Activated CD4-positive, alpha-beta memory T cell treated with anti-CD3 and anti-CD28 coated beads, Interleukin-2, amount 10 ng/mL, durations not matched to agents 7 days and 5 days (primary cell): ENCODE results near the gene ANTXR2. TPM values are rescaled to one million over a fixed set of nuclear protein-coding genes. Genes with fewer than 3 reads are reported as not detected.

ENCODE experiments used
- CTCF ChIA-PET: fragments of 350-600 bp; sonication (Branson Sonifier 250); formaldehyde crosslinking; loops from one replicate; lab custom pipeline; 2021; ENCODE audit warnings: antibody characterized with exemption, inconsistent platforms; lab: Charles Lee
- POLR2A ChIA-PET: fragments of 350-600 bp; sonication (Branson Sonifier 250); formaldehyde crosslinking; loops from one replicate; lab custom pipeline; 2021; ENCODE audit warnings: antibody characterized with exemption; lab: Charles Lee
- DNase-seq: peaks from one replicate; pipeline ENCODE4 v3.0.0-alpha.2; 2020
- H3K27ac Mint-ChIP-seq: one replicate; pipeline ENCODE4 v1.8.0; 2021; ENCODE audit warnings: mild to moderate bottlenecking, mixed read lengths
- H3K27me3 Mint-ChIP-seq: one replicate; pipeline ENCODE4 v1.8.0; 2021; ENCODE audit warnings: mixed read lengths
- H3K36me3 Mint-ChIP-seq: one replicate; pipeline ENCODE4 v1.8.0; 2021; ENCODE audit warnings: low read depth, mixed read lengths
- H3K4me1 Mint-ChIP-seq: one replicate; pipeline ENCODE4 v1.8.0; 2021; ENCODE audit warnings: mixed read lengths
- H3K4me3 Mint-ChIP-seq: one replicate; pipeline ENCODE4 v1.8.0; 2021; ENCODE audit warnings: mild to moderate bottlenecking, mixed read lengths
- H3K9me3 Mint-ChIP-seq: one replicate; pipeline ENCODE4 v1.8.0; 2021; ENCODE audit warnings: mixed read lengths
- total RNA-seq, 2 experiments: library from RNA; stranded (reverse); gene quantifications; one replicate each; pipeline ENCODE4 v1.2.3, GENCODE V29; 2021

The ANTXR2 gene
- total RNA-seq, 2 experiments from 2014 or later, result 113 to 114 TPM

- CTCF ChIA-PET, result no interaction called here
- Mint-ChIP-seq H3K9me3 (peaks cover 2% of the 10 kb centered on the region), H3K4me1 (peaks cover 15% of the 10 kb centered on the region)
Observed at GRCh38 chr4:80027611-80028010, 45.4 kb downstream of the ANTXR2 start.

GRCh38 chr4:80026100-80026499 lies 46.9 kb downstream of the ANTXR2 start:
- H3K27ac Mint-ChIP-seq, result no peak overlapping the region
- no peak for DNase-seq
- peaks cover 2% of the 10 kb centered on the region for H3K9me3 Mint-ChIP-seq
- H3K36me3 Mint-ChIP-seq, result peaks cover 43% of the 10 kb centered on the region
- no peaks in the 10 kb centered on the region for H3K27me3 Mint-ChIP-seq
- peaks cover 24% of the 10 kb centered on the region for H3K4me1 Mint-ChIP-seq
- ChIA-PET POLR2A (no interaction called here), CTCF (no interaction called here)
- H3K4me3 Mint-ChIP-seq, result no peak overlapping the region

More at GRCh38 chr4:80027611-80028010, 45.4 kb downstream of the ANTXR2 start:
- POLR2A ChIA-PET, result no interaction called here
- no peak overlapping the region for H3K4me3 Mint-ChIP-seq
- H3K27ac Mint-ChIP-seq, result no peak overlapping the region
- DNase-seq, result no peak
- H3K27me3 Mint-ChIP-seq, result no peaks in the 10 kb centered on the region
- peaks cover 38% of the 10 kb centered on the region for H3K36me3 Mint-ChIP-seq

- no peak overlapping the region for H3K4me3 Mint-ChIP-seq
- no peak for DNase-seq
- peaks cover 54% of the 10 kb centered on the region for H3K36me3 Mint-ChIP-seq
- H3K27me3 Mint-ChIP-seq, result no peaks in the 10 kb centered on the region
- no peak overlapping the region for H3K27ac Mint-ChIP-seq
- CTCF ChIA-PET, result interaction anchor here (1.1 kb wide), 1 partner anchor 12 kb away, joined by 3 read pairs; no protein-coding TSS in a partner anchor
- H3K4me1 Mint-ChIP-seq, result peaks cover 20% of the 10 kb centered on the region
- POLR2A ChIA-PET, result no interaction called here
- H3K9me3 Mint-ChIP-seq, result peaks cover 2% of the 10 kb centered on the region
Observed at GRCh38 chr4:80024335-80024734, 48.7 kb downstream of the ANTXR2 start.

GRCh38 chr4:80022282-80022681 lies 50.7 kb downstream of the ANTXR2 start:
- CTCF ChIA-PET, result interaction anchor here (1.4 kb wide), 1 partner anchor 105 kb away, joined by 4 read pairs; no protein-coding TSS in a partner anchor
- H3K4me3 Mint-ChIP-seq, result no peak overlapping the region
- peaks cover 22% of the 10 kb centered on the region for H3K4me1 Mint-ChIP-seq
- H3K27me3 Mint-ChIP-seq, result no peaks in the 10 kb centered on the region
- POLR2A ChIA-PET, result no interaction called here
- no peak overlapping the region for H3K27ac Mint-ChIP-seq
- peaks cover 2% of the 10 kb centered on the region for H3K9me3 Mint-ChIP-seq
- DNase-seq, result no peak
- peaks cover 61% of the 10 kb centered on the region for H3K36me3 Mint-ChIP-seq

GRCh38 chr4:80017125-80017854 lies 55.7 kb downstream of the ANTXR2 start:
- Mint-ChIP-seq H3K27ac (no peak overlapping the region), H3K9me3 (no peaks in the 10 kb centered on the region), H3K4me3 (no peak overlapping the region), H3K27me3 (no peaks in the 10 kb centered on the region), H3K36me3 (peaks cover 27% of the 10 kb centered on the region), H3K4me1 (peaks cover 26% of the 10 kb centered on the region)
- POLR2A ChIA-PET, result interaction anchor here (0.6 to 3.6 kb wide), 14 partner anchors 9 to 185 kb away, joined by 3 to 29 read pairs (median 10); partner anchors contain the start of gene ANTXR2
- CTCF ChIA-PET, result interaction anchor here (0.8 to 1.8 kb wide), 6 partner anchors 8 to 185 kb away, joined by 3 to 7 read pairs (median 4); no protein-coding TSS in a partner anchor
- no peak for DNase-seq

GRCh38 chr4:80016506-80016905 lies 56.5 kb downstream of the ANTXR2 start:
- Mint-ChIP-seq H3K4me1 (peaks cover 28% of the 10 kb centered on the region), H3K36me3 (peaks cover 28% of the 10 kb centered on the region), H3K4me3 (no peak overlapping the region), H3K27me3 (no peaks in the 10 kb centered on the region), H3K27ac (no peak overlapping the region), H3K9me3 (peaks cover 2% of the 10 kb centered on the region)
- DNase-seq, result no peak
- CTCF ChIA-PET, result interaction anchor here (1.3 to 1.8 kb wide), 2 partner anchors 9 to 109 kb away, joined by 4 to 7 read pairs; no protein-coding TSS in a partner anchor
- POLR2A ChIA-PET, result interaction anchor here (1.0 to 3.6 kb wide), 12 partner anchors 8 to 186 kb away, joined by 3 to 29 read pairs (median 13); partner anchors contain the start of gene ANTXR2

GRCh38 chr4:80015407-80016189 lies 57.4 kb downstream of the ANTXR2 start:
- CTCF ChIA-PET, result interaction anchor here (0.9 kb wide), 1 partner anchor 58 kb away, joined by 3 read pairs; the partner anchor contains the start of gene ANTXR2
- H3K27ac Mint-ChIP-seq, result no peak overlapping the region
- H3K36me3 Mint-ChIP-seq, result peaks cover 27% of the 10 kb centered on the region
- H3K9me3 Mint-ChIP-seq, result peaks cover 2% of the 10 kb centered on the region
- H3K4me3 Mint-ChIP-seq, result no peak overlapping the region
- DNase-seq, result no peak
- no peaks in the 10 kb centered on the region for H3K27me3 Mint-ChIP-seq
- H3K4me1 Mint-ChIP-seq, result peaks cover 32% of the 10 kb centered on the region
- POLR2A ChIA-PET, result interaction anchor here (2.6 to 3.6 kb wide), 5 partner anchors 7 to 187 kb away, joined by 14 to 29 read pairs (median 17); no protein-coding TSS in a partner anchor

- peaks cover 7% of the 10 kb centered on the region for H3K9me3 Mint-ChIP-seq
- no peak overlapping the region for H3K4me3 Mint-ChIP-seq
- H3K27ac Mint-ChIP-seq, result no peak overlapping the region
- DNase-seq, result no peak
- CTCF ChIA-PET, result interaction anchor here (0.9 kb wide), 1 partner anchor 59 kb away, joined by 3 read pairs; the partner anchor contains the start of gene ANTXR2
- H3K4me1 Mint-ChIP-seq, result peaks cover 42% of the 10 kb centered on the region
- no peaks in the 10 kb centered on the region for H3K27me3 Mint-ChIP-seq
- POLR2A ChIA-PET, result interaction anchor here (1.3 kb wide), 1 partner anchor 44 kb away, joined by 3 read pairs; no protein-coding TSS in a partner anchor
- H3K36me3 Mint-ChIP-seq, result peaks cover 30% of the 10 kb centered on the region
Observed at GRCh38 chr4:80014531-80014930, 58.5 kb downstream of the ANTXR2 start.

GRCh38 chr4:80012291-80012690 lies 60.7 kb downstream of the ANTXR2 start:
- no peak overlapping the region for H3K4me3 Mint-ChIP-seq
- H3K27ac Mint-ChIP-seq, result no peak overlapping the region
- ChIA-PET POLR2A (interaction anchor here (1.0 to 1.1 kb wide), 2 partner anchors 8 to 190 kb away, joined by 3 read pairs; no protein-coding TSS in a partner anchor), CTCF (no interaction called here)
- DNase-seq, result no peak
- peaks cover 7% of the 10 kb centered on the region for H3K9me3 Mint-ChIP-seq
- H3K4me1 Mint-ChIP-seq, result peaks cover 61% of the 10 kb centered on the region
- H3K36me3 Mint-ChIP-seq, result peaks cover 43% of the 10 kb centered on the region
- H3K27me3 Mint-ChIP-seq, result no peaks in the 10 kb centered on the region

- ChIA-PET POLR2A (interaction anchor here (1.0 to 1.1 kb wide), 2 partner anchors 8 to 191 kb away, joined by 3 read pairs; no protein-coding TSS in a partner anchor), CTCF (no interaction called here)
- H3K9me3 Mint-ChIP-seq, result peaks cover 10% of the 10 kb centered on the region
- peaks cover 67% of the 10 kb centered on the region for H3K4me1 Mint-ChIP-seq
- H3K27ac Mint-ChIP-seq, result peak overlapping the region; percentile 67
- no peak overlapping the region for H3K4me3 Mint-ChIP-seq
- H3K36me3 Mint-ChIP-seq, result peaks cover 48% of the 10 kb centered on the region
- no peaks in the 10 kb centered on the region for H3K27me3 Mint-ChIP-seq
- DNase-seq, result no peak
Observed at GRCh38 chr4:80011636-80012236, 61.3 kb downstream of the ANTXR2 start.

- peaks cover 13% of the 10 kb centered on the region for H3K9me3 Mint-ChIP-seq
- H3K27ac Mint-ChIP-seq, result peak overlapping the region; percentile 85
- H3K4me3 Mint-ChIP-seq, result peak overlapping the region; percentile 61
- H3K36me3 Mint-ChIP-seq, result peaks cover 61% of the 10 kb centered on the region
- peaks cover 81% of the 10 kb centered on the region for H3K4me1 Mint-ChIP-seq
- CTCF ChIA-PET, result no interaction called here
- no peaks in the 10 kb centered on the region for H3K27me3 Mint-ChIP-seq
- DNase-seq, result no peak
- POLR2A ChIA-PET, result interaction anchor here (0.6 to 3.6 kb wide), 2 partner anchors 7 to 63 kb away, joined by 3 to 29 read pairs; partner anchors contain the start of gene ANTXR2
Observed at GRCh38 chr4:80010316-80010715, 62.7 kb downstream of the ANTXR2 start.

GRCh38 chr4:80009806-80010205 lies 63.2 kb downstream of the ANTXR2 start:
- peak overlapping the region; percentile 61 for H3K4me3 Mint-ChIP-seq
- DNase-seq, result no peak
- H3K4me1 Mint-ChIP-seq, result peaks cover 86% of the 10 kb centered on the region
- H3K9me3 Mint-ChIP-seq, result peaks cover 14% of the 10 kb centered on the region
- ChIA-PET CTCF (interaction anchor here (1.0 to 2.2 kb wide), 2 partner anchors 8 to 163 kb away, joined by 3 to 6 read pairs; no protein-coding TSS in a partner anchor), POLR2A (interaction anchor here (0.6 to 3.6 kb wide), 5 partner anchors 7 to 193 kb away, joined by 3 to 29 read pairs (median 4); partner anchors contain the start of gene ANTXR2)
- H3K27ac Mint-ChIP-seq, result peak overlapping the region; percentile 85
- peaks cover 66% of the 10 kb centered on the region for H3K36me3 Mint-ChIP-seq
- H3K27me3 Mint-ChIP-seq, result no peaks in the 10 kb centered on the region
